T-helper 2 cell treated with Interferon-gamma antibody and Interleukin-4, amounts not matched to agents 5 μg/mL and 100 μg/mL, for 36 hours (primary cell): ENCODE measurements around the gene REPS1.
"Not testable (repeated sequence)": the region's sequence is repeated elsewhere in the genome, so short reads cannot be mapped to it uniquely, and the experiment has no call there.

Experiments used
- DNase-seq: peaks from one replicate; pipeline ENCODE4 v3.0.0; 2021; ENCODE audit warnings: low spot score
- H3K27ac Mint-ChIP-seq: one replicate; pipeline ENCODE4 v1.8.0; 2021; ENCODE audit warnings: mild to moderate bottlenecking, mixed read lengths
- H3K27me3 Mint-ChIP-seq: one replicate; pipeline ENCODE4 v1.8.0; 2021; ENCODE audit warnings: low read depth, mixed read lengths
- H3K36me3 Mint-ChIP-seq: one replicate; pipeline ENCODE4 v1.8.0; 2021; ENCODE audit warnings: low read depth, mixed read lengths
- H3K4me1 Mint-ChIP-seq: one replicate; pipeline ENCODE4 v1.8.0; 2021; ENCODE audit warnings: low read depth, mixed read lengths
- H3K4me3 Mint-ChIP-seq: one replicate; pipeline ENCODE4 v1.8.0; 2022; ENCODE audit warnings: mild to moderate bottlenecking, moderate library complexity, mixed read lengths
- H3K9me3 Mint-ChIP-seq: one replicate; pipeline ENCODE4 v1.8.0; 2021; ENCODE audit warnings: mixed read lengths

The REPS1 gene

GRCh38 chr6:139014945-139015344 is 26.9 kb upstream of the REPS1 start:
- no peak for DNase-seq
- Mint-ChIP-seq H3K27ac (no peak overlapping the region), H3K27me3 (peaks cover 5% of the 10 kb centered on the region), H3K36me3 (no peaks in the 10 kb centered on the region), H3K4me1 (peaks cover 1% of the 10 kb centered on the region), H3K9me3 (no peaks in the 10 kb centered on the region), H3K4me3 (no peak overlapping the region)

GRCh38 chr6:139013185-139013800 is 25.2 kb upstream of the REPS1 start:
- Mint-ChIP-seq H3K4me1 (peaks cover 1% of the 10 kb centered on the region), H3K4me3 (no peak overlapping the region), H3K36me3 (no peaks in the 10 kb centered on the region), H3K9me3 (no peaks in the 10 kb centered on the region), H3K27ac (no peak overlapping the region), H3K27me3 (peaks cover 5% of the 10 kb centered on the region)
- no peak for DNase-seq

GRCh38 chr6:139011980-139012379 is 23.9 kb upstream of the REPS1 start:
- H3K4me3 Mint-ChIP-seq = no peak overlapping the region
- H3K27me3 Mint-ChIP-seq = peaks cover 5% of the 10 kb centered on the region
- no peaks in the 10 kb centered on the region for H3K36me3 Mint-ChIP-seq
- no peaks in the 10 kb centered on the region for H3K9me3 Mint-ChIP-seq
- H3K27ac Mint-ChIP-seq = no peak overlapping the region
- no peak for DNase-seq
- H3K4me1 Mint-ChIP-seq = peaks cover 1% of the 10 kb centered on the region

GRCh38 chr6:139010674-139011073 is 22.6 kb upstream of the REPS1 start:
- H3K4me1 Mint-ChIP-seq = peaks cover 1% of the 10 kb centered on the region
- H3K9me3 Mint-ChIP-seq = no peaks in the 10 kb centered on the region
- H3K36me3 Mint-ChIP-seq = no peaks in the 10 kb centered on the region
- H3K27me3 Mint-ChIP-seq = peaks cover 5% of the 10 kb centered on the region
- DNase-seq = no peak
- no peak overlapping the region for H3K27ac Mint-ChIP-seq
- no peak overlapping the region for H3K4me3 Mint-ChIP-seq

GRCh38 chr6:139008117-139008516 is 20.1 kb upstream of the REPS1 start:
- no peaks in the 10 kb centered on the region for H3K4me1 Mint-ChIP-seq
- no peak overlapping the region for H3K4me3 Mint-ChIP-seq
- H3K27ac Mint-ChIP-seq = no peak overlapping the region
- H3K36me3 Mint-ChIP-seq = no peaks in the 10 kb centered on the region
- DNase-seq = no peak
- no peaks in the 10 kb centered on the region for H3K9me3 Mint-ChIP-seq
- H3K27me3 Mint-ChIP-seq = peaks cover 3% of the 10 kb centered on the region

GRCh38 chr6:139007428-139007827 is 19.4 kb upstream of the REPS1 start:
- Mint-ChIP-seq H3K4me3 (no peak overlapping the region), H3K36me3 (no peaks in the 10 kb centered on the region), H3K27ac (no peak overlapping the region), H3K4me1 (no peaks in the 10 kb centered on the region), H3K27me3 (peaks cover 3% of the 10 kb centered on the region), H3K9me3 (no peaks in the 10 kb centered on the region)
- no peak for DNase-seq

GRCh38 chr6:139006477-139006876 is 18.4 kb upstream of the REPS1 start:
- peaks cover 3% of the 10 kb centered on the region for H3K27me3 Mint-ChIP-seq
- no peaks in the 10 kb centered on the region for H3K4me1 Mint-ChIP-seq
- H3K9me3 Mint-ChIP-seq = no peaks in the 10 kb centered on the region
- no peak overlapping the region for H3K4me3 Mint-ChIP-seq
- H3K27ac Mint-ChIP-seq = no peak overlapping the region
- H3K36me3 Mint-ChIP-seq = no peaks in the 10 kb centered on the region
- no peak for DNase-seq

- Mint-ChIP-seq H3K27me3 (peaks cover 3% of the 10 kb centered on the region), H3K9me3 (no peaks in the 10 kb centered on the region), H3K4me1 (no peaks in the 10 kb centered on the region), H3K4me3 (no peak overlapping the region), H3K36me3 (no peaks in the 10 kb centered on the region), H3K27ac (no peak overlapping the region)
- DNase-seq = no peak
Observed at GRCh38 chr6:139003751-139004150, 15.7 kb upstream of the REPS1 start.

- Mint-ChIP-seq H3K4me3 (no peak overlapping the region), H3K4me1 (no peaks in the 10 kb centered on the region), H3K27ac (no peak overlapping the region), H3K36me3 (no peaks in the 10 kb centered on the region), H3K9me3 (no peaks in the 10 kb centered on the region), H3K27me3 (peaks cover under 1% of the 10 kb centered on the region)
- no peak for DNase-seq
Observed at GRCh38 chr6:138999949-139000725, 12.1 kb upstream of the REPS1 start.

GRCh38 chr6:138997136-138997535 is 9.1 kb upstream of the REPS1 start:
- H3K27me3 Mint-ChIP-seq = no peaks in the 10 kb centered on the region
- no peaks in the 10 kb centered on the region for H3K9me3 Mint-ChIP-seq
- no peaks in the 10 kb centered on the region for H3K4me1 Mint-ChIP-seq
- no peak overlapping the region for H3K4me3 Mint-ChIP-seq
- H3K27ac Mint-ChIP-seq = no peak overlapping the region
- H3K36me3 Mint-ChIP-seq = no peaks in the 10 kb centered on the region
- DNase-seq = no peak

- no peak overlapping the region for H3K4me3 Mint-ChIP-seq
- no peak overlapping the region for H3K27ac Mint-ChIP-seq
- no peak for DNase-seq
- H3K27me3 Mint-ChIP-seq = no peaks in the 10 kb centered on the region
- no peaks in the 10 kb centered on the region for H3K36me3 Mint-ChIP-seq
- H3K4me1 Mint-ChIP-seq = no peaks in the 10 kb centered on the region
- no peaks in the 10 kb centered on the region for H3K9me3 Mint-ChIP-seq
Observed at GRCh38 chr6:138996524-138996923, 8.5 kb upstream of the REPS1 start.

GRCh38 chr6:138993410-138993809 is 5.4 kb upstream of the REPS1 start:
- not testable (repeated sequence) for H3K27ac Mint-ChIP-seq, H3K4me1 Mint-ChIP-seq, H3K9me3 Mint-ChIP-seq, H3K4me3 Mint-ChIP-seq, H3K27me3 Mint-ChIP-seq, H3K36me3 Mint-ChIP-seq, DNase-seq

- not testable (repeated sequence) for H3K4me3 Mint-ChIP-seq, H3K27me3 Mint-ChIP-seq, H3K9me3 Mint-ChIP-seq, H3K27ac Mint-ChIP-seq, DNase-seq, H3K36me3 Mint-ChIP-seq, H3K4me1 Mint-ChIP-seq
Observed at GRCh38 chr6:138992965-138993364, 4.9 kb upstream of the REPS1 start.

GRCh38 chr6:138991206-138991605 is 3.2 kb upstream of the REPS1 start:
- Mint-ChIP-seq H3K9me3 (no peaks in the 10 kb centered on the region), H3K4me1 (peaks cover 8% of the 10 kb centered on the region), H3K36me3 (no peaks in the 10 kb centered on the region), H3K27ac (no peak overlapping the region), H3K27me3 (no peaks in the 10 kb centered on the region), H3K4me3 (no peak overlapping the region)
- no peak for DNase-seq
